HG03342 (cell line): Measurements from ENCODE around the gene TAF12.
"Not testable (repeated sequence)": the region's sequence is repeated elsewhere in the genome, so short reads cannot be mapped to it uniquely, and the experiment has no call there.

Source experiments
- ATAC-seq: cut with Tn5 transposase; IDR thresholded peaks from one replicate; pipeline ENCODE4 v1.9.1; 2021; ENCODE audit warnings: mild to moderate bottlenecking, moderate library complexity; ENCODE audit not compliant: unreplicated experiment

Gene TAF12

GRCh38 chr1:28645406-28645805 is 2.5 kb upstream of the TAF12 start:
- not testable (repeated sequence) for ATAC-seq

- no peak for ATAC-seq
Measured at GRCh38 chr1:28644494-28644893, 1.6 kb upstream of the TAF12 start.

- peak; percentile 2 for ATAC-seq
Measured at GRCh38 chr1:28642056-28642846, 616 bp downstream of the TAF12 start.

- no peak for ATAC-seq
Measured at GRCh38 chr1:28640766-28641165, 2.1 kb downstream of the TAF12 start.

- ATAC-seq: no peak
Measured at GRCh38 chr1:28632560-28632959, 10.3 kb downstream of the TAF12 start.

- no peak for ATAC-seq
Measured at GRCh38 chr1:28631713-28632112, 11.2 kb downstream of the TAF12 start.

GRCh38 chr1:28613175-28613574 is 29.7 kb downstream of the TAF12 start:
- no peak for ATAC-seq

- no peak for ATAC-seq
Measured at GRCh38 chr1:28606771-28607170, 36.1 kb downstream of the TAF12 start.

GRCh38 chr1:28604962-28605361 is 37.9 kb downstream of the TAF12 start:
- ATAC-seq: no peak

- ATAC-seq: no peak
Measured at GRCh38 chr1:28604411-28604810, 38.5 kb downstream of the TAF12 start.

GRCh38 chr1:28602536-28603439 is 40.1 kb downstream of the TAF12 start:
- no peak for ATAC-seq

- peak; percentile 56 for ATAC-seq
Measured at GRCh38 chr1:28601696-28602095, 41.2 kb downstream of the TAF12 start.

- ATAC-seq: not testable (repeated sequence)
Measured at GRCh38 chr1:28596276-28596675, 46.6 kb downstream of the TAF12 start.

- no peak for ATAC-seq
Measured at GRCh38 chr1:28595412-28596191, 47.3 kb downstream of the TAF12 start.

GRCh38 chr1:28594686-28595411 is 48.0 kb downstream of the TAF12 start:
- ATAC-seq: not testable (repeated sequence)

GRCh38 chr1:28593988-28594356 is 48.9 kb downstream of the TAF12 start:
- not testable (repeated sequence) for ATAC-seq

- ATAC-seq: no peak
Measured at GRCh38 chr1:28592321-28593071, 50.4 kb downstream of the TAF12 start.

GRCh38 chr1:28591708-28592320 is 51.1 kb downstream of the TAF12 start, which contains the start of gene RAB42:
RAB42 (plus strand) TSS chr1:28592265; CDS start chr1:28592512, 247 bp downstream.
- no peak for ATAC-seq
